GM12874 (cell line): ENCODE measurements around the gene AFF3.

Source experiments
- TF ChIP-seq, protein P1 (sequence below): IDR thresholded peaks from 2 replicates; pipeline ENCODE4 v1.5.1; 2011; ENCODE audit warnings: low read depth, mild to moderate bottlenecking, control low read depth, low read length, moderate library complexity; ENCODE audit not compliant: insufficient read depth

Gene AFF3

DNA sequence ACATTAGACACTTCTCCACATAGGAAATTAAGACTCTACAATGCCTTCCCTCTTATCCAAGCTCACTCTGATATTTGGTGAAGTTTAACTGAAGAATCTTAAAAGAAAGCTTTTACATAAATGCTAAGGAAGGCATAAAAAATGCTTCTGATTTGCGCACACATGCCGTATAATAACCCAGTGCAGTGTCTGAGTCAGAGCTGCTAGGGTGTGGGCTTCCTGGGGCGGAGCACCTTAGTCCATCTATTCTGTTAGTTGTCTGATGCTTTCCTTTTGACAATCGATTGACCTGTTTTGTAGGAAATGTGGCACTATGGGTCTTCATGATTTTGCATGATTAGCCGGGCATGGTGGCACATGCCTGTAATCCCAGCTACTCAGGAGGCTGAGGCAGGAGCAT lies 231.5 kb downstream of the AFF3 start:
- TF ChIP-seq, protein P1, sequence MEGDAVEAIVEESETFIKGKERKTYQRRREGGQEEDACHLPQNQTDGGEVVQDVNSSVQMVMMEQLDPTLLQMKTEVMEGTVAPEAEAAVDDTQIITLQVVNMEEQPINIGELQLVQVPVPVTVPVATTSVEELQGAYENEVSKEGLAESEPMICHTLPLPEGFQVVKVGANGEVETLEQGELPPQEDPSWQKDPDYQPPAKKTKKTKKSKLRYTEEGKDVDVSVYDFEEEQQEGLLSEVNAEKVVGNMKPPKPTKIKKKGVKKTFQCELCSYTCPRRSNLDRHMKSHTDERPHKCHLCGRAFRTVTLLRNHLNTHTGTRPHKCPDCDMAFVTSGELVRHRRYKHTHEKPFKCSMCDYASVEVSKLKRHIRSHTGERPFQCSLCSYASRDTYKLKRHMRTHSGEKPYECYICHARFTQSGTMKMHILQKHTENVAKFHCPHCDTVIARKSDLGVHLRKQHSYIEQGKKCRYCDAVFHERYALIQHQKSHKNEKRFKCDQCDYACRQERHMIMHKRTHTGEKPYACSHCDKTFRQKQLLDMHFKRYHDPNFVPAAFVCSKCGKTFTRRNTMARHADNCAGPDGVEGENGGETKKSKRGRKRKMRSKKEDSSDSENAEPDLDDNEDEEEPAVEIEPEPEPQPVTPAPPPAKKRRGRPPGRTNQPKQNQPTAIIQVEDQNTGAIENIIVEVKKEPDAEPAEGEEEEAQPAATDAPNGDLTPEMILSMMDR: no peak

DNA sequence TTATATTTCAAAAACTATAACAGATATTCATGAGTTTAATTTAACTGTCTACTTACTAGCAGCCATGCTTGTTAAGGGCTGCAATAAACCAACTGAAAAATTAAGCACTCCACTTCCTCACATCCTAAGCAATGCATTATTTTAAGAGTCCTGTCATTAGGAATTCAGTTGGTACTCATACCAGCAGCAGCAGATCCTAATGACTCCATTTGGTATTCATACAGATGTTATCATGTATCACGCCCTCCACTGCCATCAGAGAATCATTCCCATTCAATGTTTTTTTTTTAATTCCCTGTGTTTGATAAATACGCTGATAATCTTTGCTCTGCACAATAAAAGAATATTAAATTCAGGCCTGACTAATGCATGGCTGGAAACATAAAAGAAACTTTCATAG lies 236.8 kb downstream of the AFF3 start:
- TF ChIP-seq, protein P1: no peak

DNA sequence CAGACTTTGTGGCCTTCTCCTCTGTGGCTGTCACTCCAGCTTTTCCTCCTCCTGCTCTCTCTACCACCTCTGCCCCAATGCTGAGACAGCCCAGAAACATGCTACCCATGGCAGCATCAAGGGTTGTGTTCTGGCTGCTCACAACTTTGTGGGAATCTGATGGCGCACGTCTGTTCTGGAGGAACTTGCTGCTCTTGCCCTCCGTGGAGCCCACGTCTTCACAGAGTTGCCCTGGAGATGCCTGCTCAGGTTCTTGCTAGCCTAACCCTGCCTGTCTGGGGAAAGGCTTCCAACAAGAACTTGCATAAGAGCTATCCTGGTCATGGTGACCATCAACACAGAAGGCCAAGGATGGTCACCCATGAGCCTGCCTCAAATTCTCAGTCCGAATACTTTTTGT lies 237.4 kb downstream of the AFF3 start:
- TF ChIP-seq, protein P1: no peak

DNA sequence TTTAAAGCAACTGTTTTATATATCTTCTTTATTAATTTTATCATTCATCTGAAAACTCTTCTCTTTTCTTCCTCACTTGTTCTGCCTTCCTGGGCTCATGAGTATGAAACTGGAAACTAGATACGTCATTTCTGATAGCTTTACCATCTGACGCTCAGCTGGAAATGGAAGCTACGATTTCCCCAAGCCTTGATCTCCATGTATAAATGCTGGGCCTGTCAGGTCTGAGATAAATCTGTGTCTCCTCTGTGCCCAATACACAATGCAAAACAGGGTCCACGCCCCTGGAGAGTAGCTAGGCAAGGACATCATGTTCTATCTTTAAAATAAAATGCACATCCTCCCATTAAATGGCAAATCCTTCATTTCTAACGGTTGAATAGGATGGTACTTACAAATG lies 238.4 kb downstream of the AFF3 start:
- TF ChIP-seq, protein P1: no peak

DNA sequence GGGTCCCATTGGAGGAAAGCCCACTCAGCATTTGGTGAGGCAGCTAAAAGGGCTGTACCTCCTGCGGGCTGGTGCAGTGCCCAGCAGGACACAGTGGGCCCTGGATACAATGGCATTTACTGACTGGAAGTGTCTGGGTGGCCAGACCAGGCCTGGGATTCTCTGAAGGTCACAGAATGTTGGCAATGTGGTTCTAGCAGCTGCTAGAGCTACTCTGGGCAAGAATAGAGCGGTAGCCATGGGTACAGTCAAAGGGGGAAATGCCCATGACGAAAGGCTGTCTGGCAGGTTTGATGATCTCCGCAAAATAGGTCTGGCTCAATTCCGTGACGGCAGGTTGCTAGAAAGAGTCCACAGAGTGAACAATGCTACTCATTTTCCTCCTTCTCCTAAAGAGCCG lies 241.8 kb downstream of the AFF3 start:
- TF ChIP-seq, protein P1: no peak

DNA sequence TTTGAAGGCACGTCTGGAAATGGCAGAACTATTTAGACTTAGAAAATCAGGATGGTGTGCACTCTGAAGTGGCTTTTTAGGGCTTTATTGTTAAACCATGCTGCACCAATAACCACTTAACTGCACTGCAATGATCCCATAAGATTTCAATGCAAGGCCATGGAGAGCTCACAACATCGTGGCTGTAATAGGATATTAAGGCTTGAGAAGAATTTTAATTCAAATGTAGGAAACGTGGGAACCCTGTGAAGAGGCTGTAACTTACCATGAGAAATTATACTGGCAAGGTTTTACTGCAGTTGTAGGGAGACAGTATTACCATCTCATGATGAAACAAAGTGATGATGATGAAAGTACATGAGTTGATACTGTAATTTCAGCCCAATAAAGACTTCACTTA lies 242.5 kb downstream of the AFF3 start:
- TF ChIP-seq, protein P1: no peak

DNA sequence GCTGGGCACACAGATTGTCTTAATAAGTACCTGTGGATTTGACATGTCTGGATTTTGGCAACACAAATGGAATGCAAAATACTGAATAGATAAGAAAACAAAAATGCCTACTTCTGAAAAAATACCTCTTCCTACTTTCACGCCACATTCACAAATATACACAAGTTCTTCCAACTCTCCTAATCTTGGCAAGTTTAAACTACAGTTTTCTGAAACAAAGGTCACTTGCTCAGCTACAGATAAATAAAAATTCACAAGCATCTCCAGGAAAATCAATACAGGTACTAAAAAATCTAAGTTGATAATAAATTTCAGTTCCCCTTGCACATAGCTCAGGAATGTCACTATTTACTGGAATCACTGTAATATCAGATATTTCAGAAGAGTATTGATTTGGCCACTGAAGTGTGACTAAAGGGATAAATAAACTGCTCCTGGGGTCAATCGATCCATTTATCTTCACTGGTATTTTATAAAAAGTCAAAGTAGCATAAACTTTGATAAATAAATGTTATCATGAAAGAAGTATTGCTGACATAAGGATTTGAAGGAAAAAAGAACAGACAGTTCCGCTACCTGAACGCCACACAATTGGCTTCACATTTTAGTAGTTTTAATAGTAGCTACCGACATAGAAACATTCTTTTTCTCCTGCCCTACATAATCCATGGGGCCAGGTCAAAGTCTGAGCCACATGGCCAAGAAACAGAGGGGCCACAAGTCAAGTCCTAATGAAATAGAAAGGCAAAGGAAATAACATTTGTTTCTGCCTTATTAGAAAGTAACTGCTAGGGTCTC lies 243.1 kb downstream of the AFF3 start:
- TF ChIP-seq, protein P1: no peak
